Measurements from ENCODE around the gene IRS2.
"Not testable (repeated sequence)": the region's sequence is repeated elsewhere in the genome, so short reads cannot be mapped to it uniquely, and the experiment has no call there.

Gene IRS2

GRCh38 chr13:109786457-109787134 is at the start of gene IRS2:
IRS2 (minus strand) TSS chr13:109786583; CDS start chr13:109786053, 530 bp downstream.
- H3K36me3 ChIP-seq (ENCODE audit: control insufficient read depth, insufficient read depth, low read length), result no peaks in the 10 kb centered on the region
- peak within 1 kb of the TSS; percentile 59 for H3K9ac ChIP-seq (ENCODE audit: low read length)
- no peak within 1 kb of the TSS for H3K4me3 ChIP-seq (ENCODE audit: low read length)
- H3K27me3 ChIP-seq (ENCODE audit: control insufficient read depth, insufficient read depth, low read length), result peaks cover 23% of the 10 kb centered on the region
- no peaks in the 10 kb centered on the region for H3K9me3 ChIP-seq (ENCODE audit: control insufficient read depth, low read length)
- H3K4me1 ChIP-seq (ENCODE audit: control insufficient read depth, insufficient read depth, low read length), result peaks cover 6% of the 10 kb centered on the region

GRCh38 chr13:109834973-109835720 is 48.8 kb upstream of the IRS2 start:
- Histone ChIP-seq H3K27me3 (ENCODE audit: control insufficient read depth, insufficient read depth, low read length) (no peaks in the 10 kb centered on the region), H3K4me1 (ENCODE audit: control insufficient read depth, insufficient read depth, low read length) (peaks cover 8% of the 10 kb centered on the region), H3K36me3 (ENCODE audit: control insufficient read depth, insufficient read depth, low read length) (no peaks in the 10 kb centered on the region), H3K4me3 (ENCODE audit: low read length) (no peak overlapping the region), H3K9ac (ENCODE audit: low read length) (no peak overlapping the region), H3K9me3 (ENCODE audit: control insufficient read depth, low read length) (no peaks in the 10 kb centered on the region)

GRCh38 chr13:109833940-109834339 is 47.6 kb upstream of the IRS2 start:
- Histone ChIP-seq H3K9ac (ENCODE audit: low read length) (no peak overlapping the region), H3K9me3 (ENCODE audit: control insufficient read depth, low read length) (no peaks in the 10 kb centered on the region)

GRCh38 chr13:109833071-109833470 is 46.7 kb upstream of the IRS2 start:
- H3K9ac ChIP-seq (ENCODE audit: low read length), result no peak overlapping the region
- H3K9me3 ChIP-seq (ENCODE audit: control insufficient read depth, low read length), result no peaks in the 10 kb centered on the region
- no peaks in the 10 kb centered on the region for H3K27me3 ChIP-seq (ENCODE audit: control insufficient read depth, insufficient read depth, low read length)
- H3K4me3 ChIP-seq (ENCODE audit: low read length), result no peak overlapping the region
- H3K4me1 ChIP-seq (ENCODE audit: control insufficient read depth, insufficient read depth, low read length), result peaks cover 8% of the 10 kb centered on the region
- H3K36me3 ChIP-seq (ENCODE audit: control insufficient read depth, insufficient read depth, low read length), result no peaks in the 10 kb centered on the region

More at GRCh38 chr13:109833940-109834339, 47.6 kb upstream of the IRS2 start:
- H3K4me1 ChIP-seq (ENCODE audit: control insufficient read depth, insufficient read depth, low read length), result peaks cover 8% of the 10 kb centered on the region
- no peaks in the 10 kb centered on the region for H3K27me3 ChIP-seq (ENCODE audit: control insufficient read depth, insufficient read depth, low read length)
- no peaks in the 10 kb centered on the region for H3K36me3 ChIP-seq (ENCODE audit: control insufficient read depth, insufficient read depth, low read length)
- H3K4me3 ChIP-seq (ENCODE audit: low read length), result no peak overlapping the region

GRCh38 chr13:109828591-109829316 is 42.4 kb upstream of the IRS2 start:
- H3K4me3 ChIP-seq (ENCODE audit: low read length); H3K9ac ChIP-seq (ENCODE audit: low read length); H3K4me1 ChIP-seq (ENCODE audit: control insufficient read depth, insufficient read depth, low read length); H3K27me3 ChIP-seq (ENCODE audit: control insufficient read depth, insufficient read depth, low read length); H3K36me3 ChIP-seq (ENCODE audit: control insufficient read depth, insufficient read depth, low read length); H3K9me3 ChIP-seq (ENCODE audit: control insufficient read depth, low read length): not testable (repeated sequence)

GRCh38 chr13:109823201-109823600 is 36.8 kb upstream of the IRS2 start:
- not testable (repeated sequence) for H3K9ac ChIP-seq (ENCODE audit: low read length); H3K4me3 ChIP-seq (ENCODE audit: low read length); H3K4me1 ChIP-seq (ENCODE audit: control insufficient read depth, insufficient read depth, low read length)

DNA sequence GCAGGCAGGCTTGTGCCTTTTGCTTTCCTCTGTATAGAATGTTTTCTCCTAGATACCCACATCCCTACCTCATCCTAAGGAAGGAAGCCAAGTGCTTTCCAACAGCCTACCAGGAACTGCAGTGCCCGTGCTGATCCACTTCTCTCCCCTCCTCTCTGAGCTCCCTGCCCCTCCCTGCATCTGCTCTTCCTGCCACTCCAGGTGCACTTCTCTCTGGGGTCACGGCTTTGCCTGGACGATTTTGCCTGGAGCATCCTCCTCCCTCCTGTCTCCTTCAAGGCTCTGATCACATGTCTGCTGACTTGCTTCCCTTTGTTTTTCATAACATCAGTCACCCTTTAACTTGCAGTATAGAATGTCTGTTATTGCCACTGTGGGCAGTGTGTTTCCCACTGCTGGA is 34.7 kb upstream of the IRS2 start:
- no peak overlapping the region for H3K4me3 ChIP-seq (ENCODE audit: low read length)
- H3K9ac ChIP-seq (ENCODE audit: low read length), result no peak overlapping the region
- H3K9me3 ChIP-seq (ENCODE audit: control insufficient read depth, low read length), result no peaks in the 10 kb centered on the region
- peaks cover 11% of the 10 kb centered on the region for H3K4me1 ChIP-seq (ENCODE audit: control insufficient read depth, insufficient read depth, low read length)
- H3K36me3 ChIP-seq (ENCODE audit: control insufficient read depth, insufficient read depth, low read length), result no peaks in the 10 kb centered on the region
- no peaks in the 10 kb centered on the region for H3K27me3 ChIP-seq (ENCODE audit: control insufficient read depth, insufficient read depth, low read length)

More at GRCh38 chr13:109823201-109823600, 36.8 kb upstream of the IRS2 start:
- H3K9me3 ChIP-seq (ENCODE audit: control insufficient read depth, low read length); H3K27me3 ChIP-seq (ENCODE audit: control insufficient read depth, insufficient read depth, low read length); H3K36me3 ChIP-seq (ENCODE audit: control insufficient read depth, insufficient read depth, low read length): not testable (repeated sequence)

- no peaks in the 10 kb centered on the region for H3K36me3 ChIP-seq (ENCODE audit: control insufficient read depth, insufficient read depth, low read length)
- H3K9ac ChIP-seq (ENCODE audit: low read length), result no peak overlapping the region
- no peak overlapping the region for H3K4me3 ChIP-seq (ENCODE audit: low read length)
- H3K27me3 ChIP-seq (ENCODE audit: control insufficient read depth, insufficient read depth, low read length), result no peaks in the 10 kb centered on the region
- no peaks in the 10 kb centered on the region for H3K9me3 ChIP-seq (ENCODE audit: control insufficient read depth, low read length)
- peaks cover 12% of the 10 kb centered on the region for H3K4me1 ChIP-seq (ENCODE audit: control insufficient read depth, insufficient read depth, low read length)
Observed at GRCh38 chr13:109819874-109820273, 33.5 kb upstream of the IRS2 start.

DNA sequence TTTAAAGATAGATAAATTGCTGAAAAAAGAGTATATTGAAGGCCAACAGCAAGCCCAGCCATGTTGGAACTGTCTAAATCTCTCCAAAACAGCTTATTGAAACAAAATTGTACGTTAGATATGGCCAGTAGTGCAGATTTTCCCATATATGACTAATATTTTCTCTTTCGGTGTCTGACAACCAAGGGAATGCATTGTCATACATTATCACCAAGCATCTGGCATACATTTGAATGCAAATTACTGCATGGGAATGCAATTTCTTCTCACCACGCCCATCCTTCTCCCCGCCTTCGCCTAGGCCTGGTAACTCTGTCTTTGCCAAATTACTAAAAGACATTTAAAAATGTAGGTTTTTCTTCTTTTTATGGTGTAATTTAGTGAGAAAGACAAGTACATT is 32.5 kb upstream of the IRS2 start:
- H3K4me1 ChIP-seq (ENCODE audit: control insufficient read depth, insufficient read depth, low read length), result peaks cover 12% of the 10 kb centered on the region

DNA sequence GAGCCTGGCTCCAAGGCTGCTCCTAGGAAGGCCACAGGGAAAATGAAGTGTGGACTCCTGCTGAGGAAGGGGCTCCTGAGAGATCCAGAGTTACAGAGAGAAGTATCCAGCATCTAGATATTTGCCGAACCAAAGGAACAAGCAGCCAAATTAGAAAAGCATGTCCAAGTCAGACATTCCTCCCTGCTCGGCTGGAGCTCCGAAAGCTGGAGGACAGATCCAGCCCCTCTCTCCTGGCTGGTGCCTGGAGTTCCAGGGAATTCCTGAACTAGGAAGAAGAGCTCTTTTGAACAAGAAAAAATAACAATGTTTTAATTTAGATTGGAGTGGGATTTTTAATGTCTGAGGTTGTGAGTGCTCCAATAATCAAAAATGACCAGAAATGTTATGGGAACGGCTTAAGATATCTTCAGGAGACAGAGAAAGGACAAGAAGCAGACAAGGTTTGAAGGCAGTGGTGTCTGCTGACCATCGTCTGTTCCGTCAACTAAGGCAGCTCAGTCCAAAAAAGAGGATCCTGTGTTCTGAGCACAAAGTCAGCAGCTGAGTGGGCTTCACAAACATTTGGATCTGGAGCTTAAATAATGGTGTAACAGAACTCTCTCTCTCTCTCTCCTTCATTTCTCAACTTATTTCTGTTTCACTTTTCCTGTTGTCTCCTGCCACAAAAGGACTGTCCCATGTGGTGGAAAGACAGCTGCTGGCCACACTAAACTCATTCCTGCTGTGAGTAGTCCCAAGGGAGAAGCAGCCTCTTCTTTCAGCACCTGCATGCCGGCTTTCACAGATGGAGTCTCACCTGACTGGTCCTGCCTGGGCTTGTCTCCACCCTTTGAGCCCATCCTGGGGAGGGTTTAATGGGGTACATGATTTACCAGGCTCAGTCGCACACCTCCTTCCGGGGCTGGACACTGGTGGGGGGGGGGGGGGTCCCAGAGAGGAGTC is 31.5 kb upstream of the IRS2 start:
- Histone ChIP-seq H3K4me3 (ENCODE audit: low read length) (no peak overlapping the region), H3K9me3 (ENCODE audit: control insufficient read depth, low read length) (no peaks in the 10 kb centered on the region)

More for the DNA sequence above, 32.5 kb upstream of the IRS2 start:
- Histone ChIP-seq H3K36me3 (ENCODE audit: control insufficient read depth, insufficient read depth, low read length) (no peaks in the 10 kb centered on the region), H3K9me3 (ENCODE audit: control insufficient read depth, low read length) (no peaks in the 10 kb centered on the region), H3K27me3 (ENCODE audit: control insufficient read depth, insufficient read depth, low read length) (no peaks in the 10 kb centered on the region), H3K9ac (ENCODE audit: low read length) (no peak overlapping the region), H3K4me3 (ENCODE audit: low read length) (no peak overlapping the region)

DNA sequence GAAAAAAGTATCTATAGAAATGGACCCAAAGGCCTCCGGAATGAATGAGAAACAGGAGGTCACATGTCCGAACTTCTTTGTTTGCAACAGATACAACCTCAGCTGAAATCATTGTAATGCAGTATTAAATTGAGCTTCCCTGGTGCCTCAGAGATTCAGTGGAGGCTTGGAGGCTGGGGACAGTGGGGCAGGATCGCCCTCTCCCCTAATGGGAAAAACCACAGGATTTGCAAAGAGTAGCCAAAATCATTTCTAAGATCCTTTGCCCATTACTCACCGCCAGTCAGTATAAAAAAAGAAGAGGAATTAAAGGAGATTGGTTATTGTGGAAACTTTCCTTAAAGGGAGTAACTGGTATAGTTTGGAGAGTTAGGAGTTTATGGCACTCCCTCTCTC is 30.4 kb upstream of the IRS2 start:
- Histone ChIP-seq H3K27me3 (ENCODE audit: control insufficient read depth, insufficient read depth, low read length) (no peaks in the 10 kb centered on the region), H3K4me1 (ENCODE audit: control insufficient read depth, insufficient read depth, low read length) (peaks cover 12% of the 10 kb centered on the region)

More for the DNA sequence above, 31.5 kb upstream of the IRS2 start:
- Histone ChIP-seq H3K9ac (ENCODE audit: low read length) (no peak overlapping the region), H3K27me3 (ENCODE audit: control insufficient read depth, insufficient read depth, low read length) (no peaks in the 10 kb centered on the region), H3K36me3 (ENCODE audit: control insufficient read depth, insufficient read depth, low read length) (no peaks in the 10 kb centered on the region), H3K4me1 (ENCODE audit: control insufficient read depth, insufficient read depth, low read length) (peaks cover 12% of the 10 kb centered on the region)

More for the DNA sequence above, 30.4 kb upstream of the IRS2 start:
- no peak overlapping the region for H3K4me3 ChIP-seq (ENCODE audit: low read length)
- H3K36me3 ChIP-seq (ENCODE audit: control insufficient read depth, insufficient read depth, low read length), result no peaks in the 10 kb centered on the region
- no peak overlapping the region for H3K9ac ChIP-seq (ENCODE audit: low read length)
- no peaks in the 10 kb centered on the region for H3K9me3 ChIP-seq (ENCODE audit: control insufficient read depth, low read length)

Data from mucosa of stomach (tissue), 1 donor.